Measurements from ENCODE around the gene ANKH. TPM values are rescaled to one million over a fixed set of nuclear protein-coding genes. Genes with fewer than 3 reads are reported as not detected.
"Not testable (repeated sequence)": the region's sequence is repeated elsewhere in the genome, so short reads cannot be mapped to it uniquely, and the experiment has no call there.

Gene ANKH
- total and polyA plus RNA-seq, 4 donors, result 9.3 to 57.1 (median 37.4) TPM

- no peak for DNase-seq (ENCODE audit: low spot score)
- TF ChIP-seq HNF4G (IDR thresholded peaks at IDR 0.05), result no peak
- TF ChIP-seq JUND (IDR thresholded peaks at IDR 0.05), result no peak
- no peak for TF ChIP-seq RAD21 (IDR thresholded peaks at IDR 0.05)
- TF ChIP-seq FOXA1 (IDR thresholded peaks at IDR 0.05), result no peak
- no peak for TF ChIP-seq YY1 (IDR thresholded peaks at IDR 0.05)
- no peak for TF ChIP-seq ATF3 (IDR thresholded peaks at IDR 0.05)
- TF ChIP-seq NR2F2 (IDR thresholded peaks at IDR 0.05), result no peak
- no peak for TF ChIP-seq CTCF (IDR thresholded peaks at IDR 0.05; ENCODE audit: low read depth, low read length, missing input control)
- TF ChIP-seq SP1 (IDR thresholded peaks at IDR 0.05), result no peak
- no peak for TF ChIP-seq FOXA2 (IDR thresholded peaks at IDR 0.05)
- TF ChIP-seq REST (IDR thresholded peaks at IDR 0.05), result no peak
- TF ChIP-seq ZBTB33 (IDR thresholded peaks at IDR 0.05), result no peak
- no peak for TF ChIP-seq MAX (IDR thresholded peaks at IDR 0.05)
- no peak for TF ChIP-seq RXRA (IDR thresholded peaks at IDR 0.05)
- TF ChIP-seq EGR1 (IDR thresholded peaks at IDR 0.05; ENCODE audit: low read depth in 2 of 2), result no peak
- TF ChIP-seq TAF1 (conservative IDR thresholded peaks at IDR 0.05), result no peak
- TF ChIP-seq GABPA (IDR thresholded peaks at IDR 0.05 in 1 of 2, conservative IDR thresholded peaks at IDR 0.05 in 1 of 2), result no peak
- TF ChIP-seq HNF4A (conservative IDR thresholded peaks at IDR 0.05), result no peak
- H3K9me3 ChIP-seq (ENCODE audit: control insufficient read depth in 4 of 4, low read length in 3 of 4), result no peaks in the 10 kb centered on the region
- H3K4me3 ChIP-seq (ENCODE audit: low read depth in 1 of 3, low read length in 3 of 3), result no peak overlapping the region
- no peak overlapping the region for H3K9ac ChIP-seq (ENCODE audit: low read depth in 1 of 2, low read length in 2 of 2)
- whole genome bisulfite sequencing, result 90% methylated on average over 2 of the region's 2 CpGs
- peaks cover 0 to 7% (median 3%) of the 10 kb centered on the region in 4 donors for H3K4me1 ChIP-seq (ENCODE audit: control insufficient read depth in 4 of 4, insufficient read depth in 4 of 4, low read length in 3 of 4)
- no peak overlapping the region for H3K27ac ChIP-seq (ENCODE audit: low read depth in 1 of 2, low read length in 2 of 2)
- H3K27me3 ChIP-seq (ENCODE audit: control insufficient read depth in 4 of 4, insufficient read depth in 4 of 4, low read length in 3 of 4), result no peaks in the 10 kb centered on the region
- H3K36me3 ChIP-seq (ENCODE audit: control insufficient read depth in 4 of 4, insufficient read depth in 3 of 4, low read depth in 1 of 4, low read length in 3 of 4), result no peaks in the 10 kb centered on the region
Observed at GRCh38 chr5:14879393-14879792, 7.8 kb upstream of the ANKH start.

GRCh38 chr5:14878192-14878591, 6.6 kb upstream of the ANKH start:
- H3K27ac ChIP-seq (ENCODE audit: low read depth in 1 of 2, low read length in 2 of 2); H3K9me3 ChIP-seq (ENCODE audit: control insufficient read depth in 4 of 4, low read length in 3 of 4); DNase-seq (ENCODE audit: low spot score); H3K4me3 ChIP-seq (ENCODE audit: low read depth in 1 of 3, low read length in 3 of 3); H3K27me3 ChIP-seq (ENCODE audit: control insufficient read depth in 4 of 4, insufficient read depth in 4 of 4, low read length in 3 of 4); H3K36me3 ChIP-seq (ENCODE audit: control insufficient read depth in 4 of 4, insufficient read depth in 3 of 4, low read depth in 1 of 4, low read length in 3 of 4); H3K9ac ChIP-seq (ENCODE audit: low read depth in 1 of 2, low read length in 2 of 2): not testable (repeated sequence)
- 97% methylated on average over 9 of the region's 9 CpGs for WGBS
- H3K4me1 ChIP-seq (ENCODE audit: control insufficient read depth in 4 of 4, insufficient read depth in 4 of 4, low read length in 3 of 4), result peaks cover under 1 to 12% (median 10%) of the 10 kb centered on the region in 4 donors
